HCT116 (cell line): ENCODE measurements around the gene STK39. TPM values are rescaled to one million over a fixed set of nuclear protein-coding genes. Genes with fewer than 3 reads are reported as not detected.

Experiments
- ATAC-seq: fragments of 200-7000 bp; cut with Tn5 transposase; 2 replicates; pipeline ENCODE4 v1.9.1; 2020; ENCODE audit warnings: mild to moderate bottlenecking, moderate library complexity
- BruUV-seq: library from RNA; stranded (reverse); fragments of 400-500 nt; replicated peaks from 2 replicates; lab custom pipeline; 2021; lab: Mats Ljungman, UMichigan
- CTCF ChIA-PET: fragments of 300-600 bp; sonication (Branson Sonifier 250); formaldehyde crosslinking; loops from one replicate; lab custom pipeline; 2021; ENCODE audit warnings: antibody characterized with exemption; lab: Charles Lee
- POLR2A ChIA-PET: fragments of 300-600, 350-600 bp; sonication (Branson Sonifier 250); formaldehyde crosslinking; loops from one replicate; lab custom pipeline; 2021; ENCODE audit warnings: antibody characterized with exemption; lab: Charles Lee
- RAD21 ChIA-PET, 2 experiments: fragments of 300-600 bp; sonication (Branson Sonifier 250); formaldehyde crosslinking; loops; one replicate each; lab custom pipeline; 2023; ENCODE audit warnings: low total read pairs in 2 of 2; ENCODE audit not compliant: uncharacterized antibody in 2 of 2, unreplicated experiment in 2 of 2, low non-redundant PET in 1 of 2; lab: Charles Lee
- DNase-seq: peaks from one replicate; pipeline ENCODE4 v3.0.0-alpha.2; 2010; ENCODE audit warnings: low read depth, low spot score
- H2AFZ ChIP-seq: fragments of 200-600 bp; shearing (Covaris generic), sonication (generic); 2 replicates; pipeline ENCODE4 v1.6.1; 2017; ENCODE audit warnings: low read depth, mixed run types, mixed read lengths, antibody characterized with exemption, low read length; ENCODE audit not compliant: poor library complexity, severe bottlenecking
- H3K27ac ChIP-seq: 2 replicates; pipeline ENCODE4 v1.5.1; 2012; ENCODE audit warnings: low read depth, low read length
- H3K27me3 ChIP-seq: fragments of 200-600 bp; sonication (generic); 2 replicates; pipeline ENCODE4 v1.6.1; 2016; ENCODE audit warnings: mixed run types, low read length, mixed read lengths; ENCODE audit not compliant: insufficient read depth
- H3K36me3 ChIP-seq, 2 experiments: fragments of 200-500 bp in 1 of 2; fragments of 200-600 bp in 1 of 2; sonication (Bioruptor generic) in 1 of 2; sonication (generic) in 1 of 2; 2 replicates each; pipeline versions ENCODE4 v1.5.1 to v1.6.1; 2014 to 2016; ENCODE audit warnings: low read length in 2 of 2, inconsistent platforms in 1 of 2, mixed read lengths in 1 of 2, mixed run types in 1 of 2; ENCODE audit not compliant: insufficient read depth in 2 of 2, control insufficient read depth in 1 of 2
- H3K4me1 ChIP-seq, 2 experiments: fragments of 200-600 bp in 1 of 2; sonication (generic) in 1 of 2; 2 replicates each; pipeline versions ENCODE4 v1.5.1 to v1.6.1; 2012 to 2017; ENCODE audit warnings: low read length in 2 of 2, inconsistent platforms in 1 of 2, mild to moderate bottlenecking in 1 of 2, mixed read lengths in 1 of 2, mixed run types in 1 of 2, moderate library complexity in 1 of 2; ENCODE audit not compliant: insufficient read depth in 2 of 2, control insufficient read depth in 1 of 2
- H3K4me2 ChIP-seq: fragments of 200-600 bp; sonication (generic); 2 replicates; pipeline ENCODE4 v1.6.1; 2017; ENCODE audit warnings: mixed run types, low read length, mixed read lengths
- H3K4me3 ChIP-seq, 2 experiments: fragments of 200-600 bp in 1 of 2; sonication (generic) in 1 of 2; replicated peaks in 1 of 2; 2 replicates each; pipeline ENCODE4 v1.5.1; 2011 to 2016; ENCODE audit warnings: low read length in 2 of 2, control low read depth in 1 of 2, low read depth in 1 of 2, mild to moderate bottlenecking in 1 of 2, mixed read lengths in 1 of 2, mixed run types in 1 of 2
- H3K79me2 ChIP-seq: fragments of 200-600 bp; sonication (generic); 2 replicates; pipeline ENCODE4 v1.6.1; 2017; ENCODE audit warnings: mild to moderate bottlenecking, mixed run types, low read length, moderate library complexity, mixed read lengths; ENCODE audit not compliant: insufficient read depth
- H3K9ac ChIP-seq: fragments of 200-600 bp; sonication (generic); 2 replicates; pipeline ENCODE4 v1.6.1; 2016; ENCODE audit warnings: low read length, mixed read lengths
- H3K9me2 ChIP-seq: fragments of 200-600 bp; sonication (generic), shearing (Covaris generic); 2 replicates; pipeline ENCODE4 v1.6.1; 2017; ENCODE audit warnings: mixed run types, mild to moderate bottlenecking, moderate library complexity; ENCODE audit not compliant: insufficient read depth
- H3K9me3 ChIP-seq, 2 experiments: fragments of 200-500 bp in 1 of 2; fragments of 200-600 bp in 1 of 2; sonication (Bioruptor generic) in 1 of 2; sonication (generic) in 1 of 2; 2 replicates each; pipeline ENCODE4 v1.6.1; 2014 to 2017; ENCODE audit warnings: low read length in 2 of 2, mixed read lengths in 2 of 2, inconsistent platforms in 1 of 2, low read depth in 1 of 2, mild to moderate bottlenecking in 1 of 2, mixed run types in 1 of 2, moderate library complexity in 1 of 2; ENCODE audit not compliant: control insufficient read depth in 1 of 2, insufficient read depth in 1 of 2
- H4K20me1 ChIP-seq: fragments of 200-600 bp; sonication (generic), shearing (Covaris generic); 2 replicates; pipeline ENCODE4 v1.6.1; 2017; ENCODE audit warnings: mixed run types, mild to moderate bottlenecking, moderate library complexity; ENCODE audit not compliant: insufficient read depth
- CBX3 ChIP-seq: IDR thresholded peaks from 2 replicates; pipeline ENCODE4 v1.6.1; 2012; ENCODE audit warnings: low read depth
- CEBPB ChIP-seq: IDR thresholded peaks from 2 replicates; pipeline ENCODE4 v1.6.1; 2012; ENCODE audit warnings: low read depth
- EGR1 ChIP-seq: IDR thresholded peaks from 2 replicates; pipeline ENCODE4 v1.6.1; 2012; ENCODE audit warnings: low read depth
- ELF1 ChIP-seq: IDR thresholded peaks from 2 replicates; pipeline ENCODE4 v1.6.1; 2012; ENCODE audit warnings: low read depth, borderline replicate concordance
- EZH2 ChIP-seq: fragments of 200-600 bp; sonication (generic); IDR thresholded peaks from 2 replicates; pipeline ENCODE4 v1.6.1; 2017; ENCODE audit warnings: antibody characterized with exemption, mixed run types
- EZH2phosphoT487 ChIP-seq: fragments of 200-600 bp; IDR thresholded peaks from 2 replicates; pipeline ENCODE4 v1.6.1; 2018; ENCODE audit warnings: antibody characterized with exemption, borderline replicate concordance
- FOSL1 ChIP-seq: IDR thresholded peaks from 2 replicates; pipeline ENCODE4 v1.6.1; 2012; ENCODE audit warnings: low read depth
- JUND ChIP-seq: IDR thresholded peaks from 2 replicates; pipeline ENCODE4 v1.6.1; 2012
- POLR2A ChIP-seq: IDR thresholded peaks from 2 replicates; pipeline ENCODE4 v1.7.0; 2011; ENCODE audit warnings: borderline replicate concordance; ENCODE audit not compliant: insufficient read depth, insufficient read length; ENCODE audit errors: extremely low read depth
- POLR2AphosphoS5 ChIP-seq: IDR thresholded peaks from 2 replicates; pipeline ENCODE4 v1.6.1; 2011; ENCODE audit warnings: mild to moderate bottlenecking, low read depth, low read length, moderate library complexity
- RAD21 ChIP-seq: IDR thresholded peaks from 2 replicates; pipeline ENCODE4 v1.6.1; 2012; ENCODE audit warnings: low read depth, mild to moderate bottlenecking
- SP1 ChIP-seq: IDR thresholded peaks from 2 replicates; pipeline ENCODE4 v1.6.1; 2012; ENCODE audit warnings: low read depth
- SRF ChIP-seq: IDR thresholded peaks from 2 replicates; pipeline ENCODE4 v1.6.1; 2012; ENCODE audit warnings: low read depth
- TCF7L2 ChIP-seq: IDR thresholded peaks from 2 replicates; pipeline ENCODE4 v1.7.0; 2011; ENCODE audit warnings: borderline replicate concordance, inconsistent platforms; ENCODE audit not compliant: insufficient read depth, insufficient read length; ENCODE audit errors: extremely low read depth
- YY1 ChIP-seq: IDR thresholded peaks from 2 replicates; pipeline ENCODE4 v1.6.1; 2011; ENCODE audit warnings: low read length, low read depth, moderate library complexity, mild to moderate bottlenecking; ENCODE audit not compliant: insufficient replicate concordance; ENCODE audit errors: extremely low read depth
- ZFX ChIP-seq: fragments of 450-650 bp; IDR thresholded peaks from 2 replicates; pipeline ENCODE4 v1.6.1; 2017
- intact Hi-C: fragments of 100-400 bp; cut with micrococcal nuclease; formaldehyde crosslinking; loops from 2 replicates; pipeline ENCODE4 v1.10.0; 2022
- total RNA-seq: library from RNA; stranded (reverse); gene quantifications from one replicate; pipeline ENCODE4 v1.2.1, GENCODE V29; 2021; ENCODE audit not compliant: unreplicated experiment
- TF ChIP-seq, protein P1 (sequence below), 3 experiments: fragments of 200-600 bp in 1 of 3; sonication (generic) in 1 of 3; IDR thresholded peaks in 2 of 3; conservative IDR thresholded peaks in 1 of 3; 2 replicates each; pipeline ENCODE4 v1.5.1; 2012 to 2017; ENCODE audit warnings: low read depth in 2 of 3, low read length in 2 of 3, antibody characterized with exemption in 1 of 3, borderline replicate concordance in 1 of 3, control low read depth in 1 of 3, mild to moderate bottlenecking in 1 of 3, mixed read lengths in 1 of 3, mixed run types in 1 of 3, moderate library complexity in 1 of 3; ENCODE audit not compliant: insufficient read depth in 1 of 3
- TF ChIP-seq, protein P2 (sequence below): IDR thresholded peaks from 2 replicates; pipeline ENCODE4 v1.6.1; 2012
- TF ChIP-seq, protein P3 (sequence below): IDR thresholded peaks from 2 replicates; pipeline ENCODE4 v1.6.1; 2012

STK39 gene
- total RNA-seq, 1 experiment from 2014 or later: 118 TPM

DNA sequence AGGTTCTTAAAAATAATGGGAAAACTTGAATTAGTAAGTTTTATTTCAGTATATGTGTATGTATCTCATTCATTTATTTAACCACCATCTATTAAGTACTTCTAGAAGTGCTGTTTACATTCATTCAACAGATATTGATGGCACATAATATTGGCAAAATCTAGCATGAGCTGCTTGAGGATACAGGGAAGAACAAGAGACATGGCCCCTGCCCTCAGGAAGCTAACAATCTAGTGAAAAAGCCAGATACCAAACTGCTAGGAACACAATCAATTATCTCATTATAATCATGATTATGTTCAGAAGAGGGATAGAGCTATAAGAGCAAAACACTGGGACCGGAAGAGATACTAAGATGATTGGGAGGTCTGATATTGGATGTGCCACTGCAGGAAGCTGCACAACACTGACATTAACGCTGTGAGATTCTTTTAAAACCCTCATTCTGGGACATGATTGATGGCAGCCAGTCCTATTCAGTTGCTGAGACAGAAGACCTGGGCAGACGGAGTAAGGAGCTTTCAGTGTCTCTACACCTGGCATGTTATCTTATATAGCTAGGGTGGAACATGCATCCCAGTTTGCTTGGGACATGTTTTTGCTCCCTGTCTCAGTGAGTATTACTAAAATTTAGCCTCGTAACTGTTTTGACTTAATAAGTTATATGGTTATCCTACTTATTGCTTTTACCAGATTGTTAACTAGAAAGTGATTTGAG, 314.1 kb downstream of the STK39 start:
- no TSS peak for BruUV-seq
- H3K27me3 ChIP-seq: peaks cover 30% of the 10 kb centered on the region; the same call in 1 of the 2 replicates
- intact Hi-C loops: no loop called here
- no peaks in the 10 kb centered on the region for H3K79me2 ChIP-seq
- DNase-seq (no peak), ATAC-seq (no peak)
- no peaks in the 10 kb centered on the region for H3K36me3 ChIP-seq
- CTCF ChIA-PET: no interaction called here
- H2AFZ ChIP-seq: no peak overlapping the region
- RAD21 ChIA-PET: no interaction called here
- no peaks in the 10 kb centered on the region for H3K9me3 ChIP-seq
- no peak overlapping the region for H3K27ac ChIP-seq
- no peaks in the 10 kb centered on the region for H4K20me1 ChIP-seq
- POLR2A ChIA-PET: no interaction called here
- H3K4me3 ChIP-seq: no peak overlapping the region
- no peaks in the 10 kb centered on the region for H3K4me1 ChIP-seq
- TF ChIP-seq ZFX: no peak
- TF ChIP-seq JUND: no peak
- no peak for TF ChIP-seq EGR1
- no peak for TF ChIP-seq RAD21
- no peak for TF ChIP-seq FOSL1
- no peak for TF ChIP-seq POLR2AphosphoS5
- TF ChIP-seq CEBPB: no peak
- TF ChIP-seq ELF1: no peak
- no peak for TF ChIP-seq SP1
- TF ChIP-seq, protein P1, sequence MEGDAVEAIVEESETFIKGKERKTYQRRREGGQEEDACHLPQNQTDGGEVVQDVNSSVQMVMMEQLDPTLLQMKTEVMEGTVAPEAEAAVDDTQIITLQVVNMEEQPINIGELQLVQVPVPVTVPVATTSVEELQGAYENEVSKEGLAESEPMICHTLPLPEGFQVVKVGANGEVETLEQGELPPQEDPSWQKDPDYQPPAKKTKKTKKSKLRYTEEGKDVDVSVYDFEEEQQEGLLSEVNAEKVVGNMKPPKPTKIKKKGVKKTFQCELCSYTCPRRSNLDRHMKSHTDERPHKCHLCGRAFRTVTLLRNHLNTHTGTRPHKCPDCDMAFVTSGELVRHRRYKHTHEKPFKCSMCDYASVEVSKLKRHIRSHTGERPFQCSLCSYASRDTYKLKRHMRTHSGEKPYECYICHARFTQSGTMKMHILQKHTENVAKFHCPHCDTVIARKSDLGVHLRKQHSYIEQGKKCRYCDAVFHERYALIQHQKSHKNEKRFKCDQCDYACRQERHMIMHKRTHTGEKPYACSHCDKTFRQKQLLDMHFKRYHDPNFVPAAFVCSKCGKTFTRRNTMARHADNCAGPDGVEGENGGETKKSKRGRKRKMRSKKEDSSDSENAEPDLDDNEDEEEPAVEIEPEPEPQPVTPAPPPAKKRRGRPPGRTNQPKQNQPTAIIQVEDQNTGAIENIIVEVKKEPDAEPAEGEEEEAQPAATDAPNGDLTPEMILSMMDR (IDR thresholded peaks at IDR 0.05 in 2 of 3, conservative IDR thresholded peaks at IDR 0.05 in 1 of 3; ENCODE audit: borderline replicate concordance in 1 of 3, insufficient read depth in 1 of 3, low read depth in 2 of 3, low read length in 2 of 3): no peak
- no peak for TF ChIP-seq EZH2
- TF ChIP-seq CBX3: no peak
- TF ChIP-seq SRF: no peak
- TF ChIP-seq TCF7L2: no peak
- no peak for TF ChIP-seq EZH2phosphoT487
- TF ChIP-seq POLR2A: no peak
- TF ChIP-seq, protein P2, sequence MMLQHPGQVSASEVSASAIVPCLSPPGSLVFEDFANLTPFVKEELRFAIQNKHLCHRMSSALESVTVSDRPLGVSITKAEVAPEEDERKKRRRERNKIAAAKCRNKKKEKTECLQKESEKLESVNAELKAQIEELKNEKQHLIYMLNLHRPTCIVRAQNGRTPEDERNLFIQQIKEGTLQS: no peak
- no peak for TF ChIP-seq YY1
- TF ChIP-seq, protein P3, sequence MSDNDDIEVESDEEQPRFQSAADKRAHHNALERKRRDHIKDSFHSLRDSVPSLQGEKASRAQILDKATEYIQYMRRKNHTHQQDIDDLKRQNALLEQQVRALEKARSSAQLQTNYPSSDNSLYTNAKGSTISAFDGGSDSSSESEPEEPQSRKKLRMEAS: no peak
- no peak overlapping the region for H3K9ac ChIP-seq
- H3K9me2 ChIP-seq: no peaks in the 10 kb centered on the region
- no peak overlapping the region for H3K4me2 ChIP-seq
